ES-I3 (cell line): Measurements from ENCODE around the gene PTK6.
"Not testable (repeated sequence)": the region's sequence is repeated elsewhere in the genome, so short reads cannot be mapped to it uniquely, and the experiment has no call there.

Source experiments
- H3K36me3 ChIP-seq: 2 replicates; pipeline ENCODE4 v1.6.1; 2013; ENCODE audit warnings: mild to moderate bottlenecking, low read length, control low read depth, moderate library complexity; ENCODE audit not compliant: insufficient read depth
- H3K4me1 ChIP-seq: 2 replicates; pipeline ENCODE4 v1.6.1; 2013; ENCODE audit warnings: mild to moderate bottlenecking, control low read depth, low read length; ENCODE audit not compliant: insufficient read depth
- H3K9ac ChIP-seq: 2 replicates; pipeline ENCODE4 v1.6.1; 2013; ENCODE audit warnings: low read depth, mild to moderate bottlenecking, low read length, moderate library complexity
- H3K9me3 ChIP-seq: 2 replicates; pipeline ENCODE4 v1.6.1; 2013; ENCODE audit warnings: mild to moderate bottlenecking, low read length, moderate library complexity; ENCODE audit not compliant: control insufficient read depth, insufficient read depth

The PTK6 gene

DNA sequence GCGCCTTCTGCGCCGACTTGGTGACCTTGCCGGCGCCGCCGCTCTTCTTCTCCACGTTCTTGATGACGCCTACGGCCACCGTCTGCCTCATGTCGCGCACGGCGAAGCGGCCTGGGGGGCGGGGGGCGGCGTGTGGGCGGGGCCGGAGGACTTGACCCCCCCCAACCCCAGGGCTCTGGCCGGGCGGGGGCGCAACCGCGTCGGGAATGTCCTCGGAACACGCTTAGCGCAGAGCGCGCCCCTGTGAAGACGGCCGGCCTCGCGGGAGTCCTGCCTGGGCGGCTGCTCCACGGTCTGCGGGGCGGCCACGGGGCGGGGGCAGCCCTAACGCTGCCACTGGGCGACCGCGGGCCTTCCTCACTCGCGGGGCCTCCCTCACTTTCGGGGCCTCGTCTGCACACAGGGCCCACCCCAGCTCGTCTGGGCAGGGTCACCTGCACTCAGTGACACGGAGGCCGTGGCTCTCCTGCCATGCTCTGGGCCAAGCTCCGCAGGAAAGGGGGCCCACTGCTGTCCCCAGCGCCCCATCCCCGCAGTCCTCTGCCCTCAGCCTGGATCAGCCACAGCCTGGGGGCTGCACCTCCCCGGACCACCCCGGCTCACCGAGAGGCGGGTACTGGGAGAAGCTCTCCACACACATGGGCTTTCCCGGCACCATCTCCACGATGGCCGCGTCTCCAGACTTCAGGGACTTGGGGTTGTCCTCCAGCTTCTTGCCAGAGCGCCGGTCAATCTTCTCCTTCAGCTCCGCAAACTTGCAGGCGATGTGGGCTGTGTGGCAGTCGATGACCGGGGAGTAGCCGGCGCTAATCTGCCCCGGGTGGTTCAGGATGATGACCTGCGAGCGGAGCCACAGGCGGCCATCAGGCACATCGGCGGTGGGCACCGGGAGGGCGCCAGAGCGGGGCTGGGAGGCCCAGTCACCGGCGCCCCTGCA is 48.6 kb downstream of the PTK6 start:
- H3K9ac ChIP-seq: peak overlapping the region; percentile 35; the same call in 1 of the 2 replicates
- no peaks in the 10 kb centered on the region; the same call in 1 of the 2 replicates for H3K9me3 ChIP-seq
- H3K36me3 ChIP-seq: no peaks in the 10 kb centered on the region
- 0 out of 2 replicates have a peak, but pooled peaks cover 4% of the 10 kb centered on the region for H3K4me1 ChIP-seq

DNA sequence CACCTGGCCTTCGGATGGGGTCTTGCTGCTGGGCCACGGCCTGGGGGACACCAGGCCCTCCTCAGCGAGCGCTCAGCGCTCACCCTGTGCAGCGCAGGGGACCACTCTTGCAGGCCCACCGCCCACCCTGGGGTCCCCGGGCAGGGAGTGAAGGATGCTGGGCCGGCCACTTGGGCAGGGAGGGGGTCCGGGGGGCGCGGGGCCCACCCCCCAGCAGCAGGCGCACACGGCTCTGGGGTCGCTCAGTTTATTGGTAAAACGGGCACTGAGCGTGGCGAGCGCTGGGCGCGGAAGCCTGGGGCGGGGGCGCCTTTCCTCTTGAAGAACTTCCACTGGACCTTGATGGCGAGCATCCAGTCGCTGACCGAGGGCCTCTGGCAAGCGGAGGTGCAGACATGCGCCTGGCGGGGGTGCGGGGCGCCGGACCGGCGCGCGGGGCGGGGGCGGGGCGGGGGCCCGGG is 49.4 kb downstream of the PTK6 start:
- Histone ChIP-seq H3K9ac (no peak overlapping the region), H3K4me1 (peaks cover 4% of the 10 kb centered on the region; the same call in 1 of the 2 replicates), H3K9me3 (no peaks in the 10 kb centered on the region; the same call in 1 of the 2 replicates)

DNA sequence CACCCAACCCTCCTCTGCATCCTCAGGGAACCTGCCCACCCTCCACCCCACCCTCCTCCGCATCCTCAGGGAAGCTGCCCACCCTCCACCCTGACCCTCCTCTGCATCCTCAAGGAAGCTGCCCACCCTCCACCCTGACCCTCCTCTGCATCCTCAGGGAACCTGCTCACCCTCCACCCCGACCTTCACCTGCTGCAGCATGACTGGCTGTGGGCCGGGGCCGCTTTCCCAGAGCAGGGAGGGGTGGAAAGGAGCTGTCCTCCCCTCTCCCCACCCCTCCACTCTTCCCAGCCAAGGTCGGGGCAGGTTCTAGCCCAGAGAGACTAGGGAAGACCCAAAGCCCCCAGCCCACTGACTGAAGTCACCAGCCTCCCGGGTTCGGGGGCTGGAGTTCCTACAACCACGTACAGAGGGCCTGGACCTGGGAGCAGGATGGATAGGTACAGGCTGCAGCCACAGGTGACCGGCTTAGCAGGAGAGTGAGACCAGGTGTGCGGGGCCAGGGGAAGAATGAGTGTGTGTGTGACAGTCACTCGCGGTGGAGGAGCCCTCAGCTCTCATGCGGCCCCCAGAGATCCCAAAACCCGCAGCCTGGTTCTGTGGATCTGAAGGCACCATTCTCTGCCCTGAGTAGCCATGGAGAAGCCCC is 49.9 kb downstream of the PTK6 start:
- no peaks in the 10 kb centered on the region for H3K36me3 ChIP-seq
- peaks cover 4% of the 10 kb centered on the region; the same call in 1 of the 2 replicates for H3K4me1 ChIP-seq
- no peak overlapping the region for H3K9ac ChIP-seq
- no peaks in the 10 kb centered on the region; the same call in 1 of the 2 replicates for H3K9me3 ChIP-seq

More for the DNA sequence above, 49.4 kb downstream of the PTK6 start:
- H3K36me3 ChIP-seq: no peaks in the 10 kb centered on the region

DNA sequence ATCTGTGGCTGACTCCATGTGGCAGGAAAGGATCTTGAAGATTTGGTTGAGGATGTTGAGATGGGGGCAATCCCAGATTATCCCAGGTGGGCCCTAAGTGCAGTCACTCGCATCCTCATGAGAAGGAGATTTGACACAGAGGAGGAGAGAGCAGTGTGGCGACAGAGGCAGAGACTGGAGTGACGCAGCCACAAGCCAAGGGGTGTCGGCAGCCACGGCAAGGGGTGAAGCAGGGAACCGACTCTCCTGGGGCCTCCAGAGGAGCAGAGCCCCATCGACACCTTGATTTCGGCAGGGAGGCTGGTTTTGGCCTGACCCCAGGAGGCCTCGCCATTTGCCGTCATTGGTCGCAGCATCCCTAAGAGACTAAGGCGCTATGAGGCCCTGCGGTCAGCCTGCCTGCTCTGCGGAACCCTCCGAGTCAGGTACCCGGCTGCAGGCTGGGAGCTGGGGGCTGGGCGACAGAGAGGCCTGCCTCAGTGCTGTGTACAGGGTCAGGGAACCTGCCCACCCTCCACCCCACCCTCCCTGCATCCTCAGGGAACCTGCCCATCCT is 50.8 kb downstream of the PTK6 start:
- H3K4me1 ChIP-seq: peaks cover 9% of the 10 kb centered on the region; the same call in 1 of the 2 replicates
- no peak overlapping the region for H3K9ac ChIP-seq
- no peaks in the 10 kb centered on the region; the same call in 1 of the 2 replicates for H3K9me3 ChIP-seq
- H3K36me3 ChIP-seq: no peaks in the 10 kb centered on the region

DNA sequence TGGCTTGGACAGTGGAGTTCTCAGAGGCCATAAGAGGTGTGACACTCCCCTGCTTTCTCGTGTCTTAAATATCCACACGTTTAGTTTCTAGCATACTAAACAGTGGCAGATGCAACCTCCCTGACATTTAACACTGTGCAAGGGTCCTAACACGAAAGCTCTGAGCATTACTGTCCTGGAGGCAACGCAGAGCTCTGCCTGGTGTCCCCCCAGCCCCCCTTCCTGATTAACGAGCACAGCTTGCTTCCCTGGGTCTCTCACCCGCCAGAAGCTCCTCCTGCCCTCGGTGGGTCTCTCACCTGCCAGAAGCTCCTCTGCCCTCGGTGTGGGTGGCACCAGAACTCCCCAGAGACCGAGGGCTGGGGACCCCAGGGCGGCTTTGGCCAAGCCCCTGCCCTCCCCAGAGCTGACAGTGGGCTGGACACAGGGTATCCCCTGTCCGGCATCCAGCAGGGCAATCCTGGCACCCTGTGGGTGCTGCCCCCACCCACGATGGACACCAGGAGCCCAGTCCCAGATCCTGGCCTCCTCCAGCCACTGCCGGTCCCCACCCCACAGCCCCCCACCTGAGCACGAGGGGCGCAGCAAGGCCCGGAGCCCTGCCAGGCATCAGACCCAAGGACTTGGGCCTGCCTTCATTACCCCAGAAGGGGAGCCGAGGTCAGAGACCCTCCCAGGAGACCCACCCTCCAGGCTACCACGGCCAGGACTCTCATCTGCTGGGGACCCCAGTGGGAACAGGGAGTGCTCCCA is 52.3 kb downstream of the PTK6 start:
- no peaks in the 10 kb centered on the region; the same call in 1 of the 2 replicates for H3K9me3 ChIP-seq
- no peak overlapping the region for H3K9ac ChIP-seq
- H3K36me3 ChIP-seq: no peaks in the 10 kb centered on the region
- H3K4me1 ChIP-seq: peaks cover 9% of the 10 kb centered on the region; the same call in 1 of the 2 replicates

DNA sequence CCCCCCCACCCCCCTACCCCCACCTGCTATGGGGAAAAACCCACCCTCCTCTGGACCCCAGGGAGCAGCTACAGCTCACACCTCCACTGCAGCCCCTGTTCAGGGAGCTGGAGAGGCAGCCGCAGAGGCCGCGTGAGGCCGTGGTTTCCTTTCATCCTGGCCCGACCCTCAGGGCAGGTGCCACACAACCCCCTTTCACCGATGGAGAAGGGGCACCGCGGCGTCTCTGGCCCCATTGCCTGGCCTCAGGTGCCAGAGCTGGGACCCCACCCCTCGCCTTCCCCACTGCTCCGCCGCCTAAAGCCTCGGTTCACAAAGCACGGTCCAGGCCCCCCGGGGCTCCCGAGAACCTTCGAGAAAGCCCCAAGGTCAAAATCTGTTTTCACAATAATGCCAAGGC is 52.9 kb downstream of the PTK6 start:
- Histone ChIP-seq H3K9ac (no peak overlapping the region), H3K36me3 (no peaks in the 10 kb centered on the region), H3K4me1 (peaks cover 9% of the 10 kb centered on the region; the same call in 1 of the 2 replicates), H3K9me3 (no peaks in the 10 kb centered on the region; the same call in 1 of the 2 replicates)

DNA sequence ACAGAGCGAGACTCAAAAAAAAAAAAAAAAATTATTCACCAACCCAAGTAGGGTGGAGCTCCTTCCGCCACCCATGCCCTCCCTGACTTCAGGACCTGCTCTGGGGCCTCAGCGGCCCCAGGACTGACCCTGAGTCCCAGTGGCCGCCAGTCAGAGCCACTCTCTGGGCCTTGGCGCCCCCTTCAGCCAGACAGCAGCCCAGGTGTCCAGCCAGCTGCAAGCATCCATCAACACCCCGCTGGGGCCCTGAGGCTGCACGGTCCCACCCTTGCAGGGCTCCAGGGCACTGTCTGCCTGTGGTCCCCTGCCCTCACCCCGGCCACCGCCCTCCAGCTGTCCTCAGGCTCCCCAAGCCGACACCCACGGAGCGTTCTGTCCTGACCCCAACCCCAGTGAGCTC is 53.3 kb downstream of the PTK6 start:
- Histone ChIP-seq H3K9me3 (no peaks in the 10 kb centered on the region; the same call in 1 of the 2 replicates), H3K4me1 (peaks cover 9% of the 10 kb centered on the region; the same call in 1 of the 2 replicates), H3K36me3 (no peaks in the 10 kb centered on the region), H3K9ac (no peak overlapping the region)

DNA sequence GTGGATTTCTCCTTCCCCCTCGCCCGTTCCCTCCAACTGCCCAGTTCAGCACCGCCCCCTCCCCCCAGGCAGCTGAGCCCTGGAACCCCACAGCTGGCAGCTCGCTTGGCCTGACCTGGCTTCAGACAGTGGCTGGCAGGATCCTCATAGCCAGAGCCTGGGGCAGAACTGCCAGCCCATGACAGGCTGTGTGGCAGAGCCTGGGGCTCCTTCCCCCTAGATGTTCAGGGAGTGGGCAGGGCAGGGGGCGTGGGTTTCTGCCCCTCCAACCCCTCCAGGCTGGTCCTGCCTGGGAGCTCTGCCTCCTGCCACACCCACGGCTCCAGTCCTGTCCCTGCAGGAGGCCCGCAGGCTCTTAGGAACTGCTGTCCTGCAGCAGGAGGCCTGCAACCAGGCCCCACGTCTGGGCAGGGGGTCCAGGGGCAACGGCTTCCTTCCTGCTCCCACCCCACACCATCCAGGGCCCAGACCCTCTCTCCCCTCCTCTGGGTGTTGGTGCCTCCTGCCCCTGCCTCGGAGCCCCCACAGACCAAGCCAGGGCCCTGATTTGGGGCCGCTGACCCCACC is 55.1 kb downstream of the PTK6 start:
- Histone ChIP-seq H3K9ac (no peak overlapping the region), H3K36me3 (no peaks in the 10 kb centered on the region), H3K9me3 (no peaks in the 10 kb centered on the region; the same call in 1 of the 2 replicates), H3K4me1 (peaks cover 16% of the 10 kb centered on the region; the same call in 1 of the 2 replicates)

DNA sequence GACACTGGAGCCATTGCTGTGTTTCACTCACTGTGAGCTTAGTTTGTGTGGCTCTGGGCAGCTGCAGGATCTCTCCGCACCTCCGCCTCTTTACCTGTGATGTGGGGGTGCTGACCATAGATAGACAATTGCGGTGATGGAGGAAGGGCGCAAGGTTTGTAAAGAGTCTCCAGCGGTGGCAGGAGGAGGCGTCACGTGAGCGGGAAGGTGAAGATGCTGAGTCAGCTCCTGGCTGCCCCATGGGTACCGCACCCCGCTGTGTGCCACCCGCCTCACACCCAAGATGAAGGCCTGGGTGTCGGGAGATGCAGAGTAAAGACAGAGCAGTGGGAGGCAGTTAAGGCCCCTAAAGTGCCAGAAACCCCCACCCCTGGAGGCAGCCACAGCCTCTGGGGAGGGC is 55.7 kb downstream of the PTK6 start:
- no peaks in the 10 kb centered on the region for H3K36me3 ChIP-seq
- no peaks in the 10 kb centered on the region; the same call in 1 of the 2 replicates for H3K9me3 ChIP-seq
- no peak overlapping the region for H3K9ac ChIP-seq
- peaks cover 17% of the 10 kb centered on the region; the same call in 1 of the 2 replicates for H3K4me1 ChIP-seq

DNA sequence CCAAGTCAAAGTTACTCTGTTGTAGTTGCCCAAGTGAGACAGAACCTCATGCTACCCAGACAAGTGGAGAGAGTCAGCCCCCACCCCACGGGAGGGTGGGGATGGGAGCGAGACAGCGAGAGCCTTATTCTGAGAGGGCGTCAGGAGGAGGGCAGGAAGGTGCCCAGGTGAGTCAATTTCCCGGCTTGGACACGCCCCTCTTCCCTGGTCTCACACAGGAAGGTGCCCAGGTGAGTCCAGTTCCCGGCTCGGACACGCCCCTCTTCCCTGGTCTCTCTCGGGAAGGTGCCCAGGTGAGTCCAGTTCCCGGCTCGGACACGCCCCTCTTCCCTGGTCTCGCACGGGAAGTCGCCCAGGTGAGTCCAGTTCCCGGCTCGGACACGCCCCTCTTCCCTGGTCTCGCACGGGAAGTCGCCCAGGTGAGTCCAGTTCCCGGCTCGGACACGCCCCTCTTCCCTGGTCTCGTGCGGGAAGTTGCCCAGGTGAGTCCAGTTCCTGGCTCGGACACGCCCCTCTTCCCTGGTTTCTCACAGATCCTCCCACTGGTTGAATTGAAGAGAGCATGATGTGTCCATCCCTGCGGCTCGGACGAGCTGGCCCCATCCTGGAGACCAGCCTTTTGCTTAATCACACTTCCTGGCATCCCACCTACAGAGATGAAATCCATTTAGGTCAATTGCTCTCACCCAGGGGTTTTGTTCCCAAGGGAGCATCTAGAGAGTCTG is 57.3 kb downstream of the PTK6 start:
- not testable (repeated sequence) for H3K9me3 ChIP-seq, H3K9ac ChIP-seq, H3K36me3 ChIP-seq
- peaks cover 17% of the 10 kb centered on the region; the same call in 1 of the 2 replicates for H3K4me1 ChIP-seq

DNA sequence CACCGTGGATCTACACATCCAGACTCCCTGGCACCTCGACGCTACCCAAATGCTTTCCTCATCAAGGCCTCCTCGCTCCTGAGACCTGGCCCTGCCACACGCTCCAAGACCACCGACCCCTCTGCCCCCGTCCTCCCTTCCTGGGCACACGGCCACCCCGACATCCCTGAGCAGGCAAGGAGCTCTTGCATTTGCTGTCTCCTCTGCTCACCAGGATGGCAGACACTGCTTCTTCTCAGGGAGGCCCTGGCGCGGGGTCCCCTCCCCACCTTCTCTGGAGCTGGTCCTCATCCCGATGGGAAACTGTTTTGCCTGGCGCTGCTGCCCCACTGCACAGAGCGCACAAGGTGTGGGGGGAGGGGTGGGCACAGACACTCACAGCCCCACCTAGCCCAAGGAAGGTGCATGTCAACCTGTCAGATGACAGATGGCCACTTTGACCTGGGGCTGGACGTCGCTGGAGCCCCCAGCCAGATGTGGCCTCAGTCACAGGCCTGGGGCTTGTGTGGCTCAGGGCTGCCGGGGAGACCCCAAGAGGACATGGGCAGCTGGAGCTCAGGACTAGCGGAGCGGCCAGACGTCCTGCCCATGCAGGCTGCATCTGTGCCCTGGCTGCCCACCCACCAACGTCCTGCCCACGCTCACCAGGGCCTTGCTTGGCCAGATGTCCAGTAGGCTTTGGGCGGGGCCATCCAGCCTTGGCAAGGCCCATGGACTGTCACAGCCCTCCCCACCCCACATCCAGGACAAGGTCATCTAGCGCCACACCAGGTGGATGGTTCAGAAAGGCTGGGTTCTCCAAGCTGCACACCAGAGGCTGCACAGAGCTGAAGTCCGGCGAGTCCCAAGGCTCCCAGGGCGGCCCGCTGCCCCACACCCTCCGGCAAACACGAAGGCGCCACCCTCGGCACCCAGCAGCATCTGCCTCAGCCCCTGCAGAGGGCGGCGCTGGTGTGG is 58.6 kb downstream of the PTK6 start:
- Histone ChIP-seq H3K9me3 (no peaks in the 10 kb centered on the region), H3K9ac (no peak overlapping the region), H3K4me1 (peaks cover 16% of the 10 kb centered on the region), H3K36me3 (no peaks in the 10 kb centered on the region)
